AG09309 (cell line): ENCODE data around the gene MSS51.

Source experiments
- DNase-seq: peaks from one replicate; pipeline ENCODE4 v3.0.0-alpha.2; 2010; ENCODE audit warnings: low read depth
- H3K4me3 ChIP-seq: 2 replicates; pipeline ENCODE4 v1.5.1; 2011; ENCODE audit warnings: mild to moderate bottlenecking, low read depth, low read length, moderate library complexity; ENCODE audit not compliant: control insufficient read depth
- CTCF ChIP-seq: IDR thresholded peaks from 2 replicates; pipeline ENCODE4 v1.5.1; 2011; ENCODE audit warnings: mild to moderate bottlenecking, low read depth, low read length, inconsistent platforms; ENCODE audit not compliant: insufficient read depth, control insufficient read depth; ENCODE audit errors: missing control alignments

Gene MSS51

GRCh38 chr10:73465978-73466726 is 32.8 kb upstream of the MSS51 start:
- no peak for DNase-seq
- no peak for TF ChIP-seq CTCF

GRCh38 chr10:73460897-73461296 is 27.5 kb upstream of the MSS51 start:
- no peak overlapping the region for H3K4me3 ChIP-seq
- DNase-seq: no peak
- no peak for TF ChIP-seq CTCF

More at GRCh38 chr10:73465978-73466726, 32.8 kb upstream of the MSS51 start:
- H3K4me3 ChIP-seq: no peak overlapping the region

- TF ChIP-seq CTCF: no peak
- no peak overlapping the region for H3K4me3 ChIP-seq
- DNase-seq: no peak
These were observed 26.4 kb upstream of the MSS51 start for GRCh38 chr10:73459683-73460314.

- no peak overlapping the region for H3K4me3 ChIP-seq
- TF ChIP-seq CTCF: no peak
- DNase-seq: no peak
These were observed 23.0 kb upstream of the MSS51 start for GRCh38 chr10:73456187-73456890.

- TF ChIP-seq CTCF: no peak
- no peak for DNase-seq
- no peak overlapping the region for H3K4me3 ChIP-seq
These were observed 15.8 kb upstream of the MSS51 start for GRCh38 chr10:73449113-73449512.

GRCh38 chr10:73448384-73448783 is 15.0 kb upstream of the MSS51 start:
- TF ChIP-seq CTCF: no peak
- no peak for DNase-seq

More at GRCh38 chr10:73448384-73448783, 15.0 kb upstream of the MSS51 start:
- H3K4me3 ChIP-seq: no peak overlapping the region
